Measurements from ENCODE around the gene AHCY.

DNA sequence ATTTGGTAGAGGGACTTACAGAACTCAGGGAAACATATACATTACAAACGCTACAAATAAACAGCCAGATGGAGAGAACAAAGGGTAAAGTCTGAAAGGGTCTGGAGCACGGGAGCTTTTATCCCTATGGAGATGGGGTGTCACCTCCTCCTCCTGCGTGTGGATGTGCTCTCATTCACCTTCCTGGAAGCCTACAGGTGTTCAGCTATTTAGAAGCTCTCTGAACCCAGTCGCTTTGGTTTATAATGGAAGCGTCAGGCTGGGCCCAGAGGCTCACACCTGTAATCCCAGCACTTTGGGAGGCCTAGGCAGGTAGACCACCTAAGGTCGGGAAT lies 42.2 kb upstream of the AHCY start:
- TF ChIP-seq SPI1 (IDR thresholded peaks at IDR 0.05; ENCODE audit: low read depth, low read length) (no peak), POLR2A (IDR thresholded peaks at IDR 0.05; ENCODE audit: low read depth, low read length) (no peak), TAF1 (IDR thresholded peaks at IDR 0.05; ENCODE audit: low read depth, low read length) (no peak), POLR2AphosphoS5 (IDR thresholded peaks at IDR 0.05; ENCODE audit: low read depth, low read length) (no peak), PAX5 (IDR thresholded peaks at IDR 0.05; ENCODE audit: insufficient read depth, low read length, severe bottlenecking) (no peak)
